T-cell (primary cell): Measurements from ENCODE around the gene RAD23A. TPM values are rescaled to one million over a fixed set of nuclear protein-coding genes. Genes with fewer than 3 reads are reported as not detected.

ENCODE experiments used
- ATAC-seq, 4 experiments: fragments of 200-7000 bp in 3 of 4; fragments of 150-1000 bp in 1 of 4; cut with Tn5 transposase; replicated peaks in 1 of 4; 1 replicate in 3 of 4; 2 replicates in 1 of 4; pipeline ENCODE4 v1.10.0; 2021; ENCODE audit warnings: moderate library complexity in 3 of 4, mild to moderate bottlenecking in 2 of 4, moderate number of reproducible peaks in 1 of 4
- CTCF ChIA-PET, 2 donors: fragments of 300-600 bp; sonication (Branson Sonifier 250); formaldehyde crosslinking; loops; one replicate each; lab custom pipeline; 2022; ENCODE audit warnings: antibody characterized with exemption in 2 of 2; lab: Charles Lee
- POLR2A ChIA-PET, 2 donors: fragments of 300-600 bp; sonication (Branson Sonifier 250); formaldehyde crosslinking; loops; one replicate each; lab custom pipeline; 2022; ENCODE audit warnings: antibody characterized with exemption in 2 of 2; lab: Charles Lee
- DNase-seq, 35 experiments: peaks; one replicate each; pipeline versions ENCODE4 v3.0.0 to v3.0.0-alpha.2; 2013 to 2023
- H3K27ac ChIP-seq: one replicate; pipeline ENCODE4 v1.5.1; 2013; ENCODE audit warnings: low read length
- H3K27me3 ChIP-seq, 2 experiments: replicated peaks in 1 of 2; 1 replicate in 1 of 2; 2 replicates in 1 of 2; pipeline versions ENCODE4 v1.6.1 to v1.7.0; 2013; ENCODE audit warnings: low read length in 1 of 2, mixed read lengths in 1 of 2; ENCODE audit not compliant: control insufficient read depth in 2 of 2, insufficient read depth in 2 of 2; ENCODE audit errors: extremely low read depth in 1 of 2
- H3K36me3 ChIP-seq, 2 donors: 1 replicate in 1 of 2; 2 replicates in 1 of 2; pipeline versions ENCODE4 v1.6.1 to v1.7.0; 2013; ENCODE audit warnings: low read length in 1 of 2; ENCODE audit not compliant: control insufficient read depth in 2 of 2, insufficient read depth in 1 of 2; ENCODE audit errors: extremely low read depth in 1 of 2
- H3K4me1 ChIP-seq, 2 experiments: 1 replicate in 1 of 2; 2 replicates in 1 of 2; pipeline versions ENCODE4 v1.6.1 to v1.7.0; 2013; ENCODE audit warnings: low read length in 2 of 2, mixed read lengths in 1 of 2; ENCODE audit not compliant: insufficient read depth in 2 of 2, control insufficient read depth in 1 of 2; ENCODE audit errors: extremely low read depth in 1 of 2
- H3K4me3 ChIP-seq, 2 donors: 1 replicate in 1 of 2; 2 replicates in 1 of 2; pipeline versions ENCODE4 v1.5.1 to v1.7.0; 2013; ENCODE audit warnings: mild to moderate bottlenecking in 2 of 2, low read length in 1 of 2, moderate library complexity in 1 of 2; ENCODE audit not compliant: control insufficient read depth in 1 of 2; ENCODE audit errors: extremely low read depth in 1 of 2
- H3K9me3 ChIP-seq: 2 replicates; pipeline ENCODE4 v1.7.0; 2013
- H3K27ac Mint-ChIP-seq, 2 donors: one replicate each; pipeline ENCODE4 v1.8.0; 2020 to 2021; ENCODE audit warnings: mild to moderate bottlenecking in 2 of 2, mixed read lengths in 2 of 2
- H3K27me3 Mint-ChIP-seq, 2 donors: one replicate each; pipeline ENCODE4 v1.8.0; 2021 to 2022; ENCODE audit warnings: mixed read lengths in 2 of 2
- H3K36me3 Mint-ChIP-seq: one replicate; pipeline ENCODE4 v1.8.0; 2021; ENCODE audit warnings: mixed read lengths
- H3K4me1 Mint-ChIP-seq, 3 donors: one replicate each; pipeline ENCODE4 v1.8.0; 2020 to 2022; ENCODE audit warnings: mixed read lengths in 3 of 3, mild to moderate bottlenecking in 1 of 3
- H3K4me3 Mint-ChIP-seq, 3 donors: one replicate each; pipeline ENCODE4 v1.8.0; 2020 to 2022; ENCODE audit warnings: mild to moderate bottlenecking in 3 of 3, mixed read lengths in 3 of 3, moderate library complexity in 3 of 3
- H3K9me3 Mint-ChIP-seq, 3 donors: one replicate each; pipeline ENCODE4 v1.8.0; 2020 to 2022; ENCODE audit warnings: mixed read lengths in 3 of 3
- WGBS: methylation state at CpG from one replicate; pipeline ENCODE4 v1.1.5; 2013; ENCODE audit warnings: missing lambda C conversion rate; ENCODE audit not compliant: insufficient coverage; 5-methylcytosine and 5-hydroxymethylcytosine counted together
- total RNA-seq, 35 experiments: library from RNA in 6 of 35; stranded (reverse) in 6 of 35; fragments of 120-200 nt in 1 of 35; gene quantifications; one replicate each; pipeline versions ENCODE4 v1.2.1 to v1.2.4 and lab custom pipeline; 2013 to 2026

RAD23A gene
- total RNA-seq, 5 donors from 2014 or later (not counting 1 experiment from before 2014, with no cell fraction given): 82.0 to 116 (median 104) TPM

DNA sequence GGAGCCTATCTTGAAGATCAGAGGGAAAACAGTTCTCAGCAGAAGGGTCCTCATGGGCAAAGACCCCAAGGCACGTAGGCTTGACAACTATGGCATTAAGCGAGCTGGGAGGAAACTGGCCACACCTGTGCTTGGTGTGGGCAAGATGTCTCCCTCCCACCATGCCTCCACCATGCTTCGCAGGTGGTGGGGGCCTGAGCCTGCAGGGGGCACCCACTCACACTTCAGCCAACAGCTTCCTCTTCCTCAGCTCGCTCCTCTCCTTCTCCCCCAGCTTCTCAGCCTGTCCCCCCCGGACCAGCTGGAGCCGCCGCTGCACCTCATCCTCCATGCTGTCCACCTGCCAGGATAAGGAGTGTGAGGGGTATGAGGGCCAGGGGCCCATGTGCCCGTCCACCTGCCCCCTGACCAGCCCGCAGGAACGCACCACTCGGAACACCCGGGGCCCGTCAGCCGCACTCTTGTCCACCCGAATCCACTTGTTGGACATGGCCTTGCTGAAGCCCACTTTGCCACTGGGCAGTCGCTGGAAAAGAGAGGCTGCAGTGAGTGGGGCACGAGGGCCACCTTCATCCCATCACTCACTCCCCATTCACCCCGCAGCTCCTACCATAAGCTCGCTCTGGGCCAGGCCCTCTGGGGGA lies 15.5 kb upstream of the RAD23A start:
- Histone ChIP-seq H3K4me3 (no peak overlapping the region), H3K4me1 (peaks cover 6 to 23% of the 10 kb centered on the region in 2 experiments), H3K9me3 (no peaks in the 10 kb centered on the region), H3K27ac (no peak overlapping the region), H3K27me3 (no peaks in the 10 kb centered on the region), H3K36me3 (peaks cover 9 to 49% of the 10 kb centered on the region in 2 donors)
- CTCF ChIA-PET: no interaction called here
- H3K9me3 Mint-ChIP-seq: no peaks in the 10 kb centered on the region
- 89% methylated on average over 14 of the region's 19 CpGs for whole genome bisulfite sequencing
- ATAC-seq (no peak), DNase-seq (no peak)
- H3K36me3 Mint-ChIP-seq: peaks cover 25% of the 10 kb centered on the region
- POLR2A ChIA-PET: no interaction called here
- no peak overlapping the region for H3K4me3 Mint-ChIP-seq
- no peak overlapping the region for H3K27ac Mint-ChIP-seq
- no peaks in the 10 kb centered on the region for H3K27me3 Mint-ChIP-seq
- peaks cover 19 to 26% (median 24%) of the 10 kb centered on the region in 3 donors for H3K4me1 Mint-ChIP-seq

GRCh38 chr19:12932392-12933286 lies 13.0 kb upstream of the RAD23A start:
- CTCF ChIA-PET: interaction anchor here (1.0 to 1.6 kb wide), 4 partner anchors 28 to 47 kb away, joined by 4 to 6 read pairs (median 4); no protein-coding TSS in a partner anchor
- H3K9me3 ChIP-seq: no peaks in the 10 kb centered on the region
- ATAC-seq: peak in 1 of 4 experiments; percentile 4
- no peaks in the 10 kb centered on the region for H3K27me3 Mint-ChIP-seq
- H3K27ac Mint-ChIP-seq: peak overlapping the region; percentile 77 to 89
- peaks cover 33 to 36% (median 33%) of the 10 kb centered on the region in 3 donors for H3K4me1 Mint-ChIP-seq
- peak overlapping the region; percentile 52 for H3K27ac ChIP-seq
- H3K27me3 ChIP-seq: no peaks in the 10 kb centered on the region
- peaks cover 6 to 31% of the 10 kb centered on the region in 2 donors for H3K36me3 ChIP-seq
- no peak for DNase-seq
- peak overlapping the region; percentile 86 to 96 for H3K4me3 ChIP-seq
- peaks cover 15% of the 10 kb centered on the region for H3K36me3 Mint-ChIP-seq
- peak overlapping the region; percentile 95 to 99 (median 98) for H3K4me3 Mint-ChIP-seq
- WGBS: 24% methylated on average over 14 of the region's 16 CpGs
- POLR2A ChIA-PET: interaction anchor here in 1 of 2 donors (0.6 to 1.1 kb wide), 2 partner anchors 10 to 254 kb away, joined by 4 to 6 read pairs; no protein-coding TSS in a partner anchor
- H3K4me1 ChIP-seq: peaks cover 20 to 39% of the 10 kb centered on the region in 2 experiments
- no peaks in the 10 kb centered on the region for H3K9me3 Mint-ChIP-seq

DNA sequence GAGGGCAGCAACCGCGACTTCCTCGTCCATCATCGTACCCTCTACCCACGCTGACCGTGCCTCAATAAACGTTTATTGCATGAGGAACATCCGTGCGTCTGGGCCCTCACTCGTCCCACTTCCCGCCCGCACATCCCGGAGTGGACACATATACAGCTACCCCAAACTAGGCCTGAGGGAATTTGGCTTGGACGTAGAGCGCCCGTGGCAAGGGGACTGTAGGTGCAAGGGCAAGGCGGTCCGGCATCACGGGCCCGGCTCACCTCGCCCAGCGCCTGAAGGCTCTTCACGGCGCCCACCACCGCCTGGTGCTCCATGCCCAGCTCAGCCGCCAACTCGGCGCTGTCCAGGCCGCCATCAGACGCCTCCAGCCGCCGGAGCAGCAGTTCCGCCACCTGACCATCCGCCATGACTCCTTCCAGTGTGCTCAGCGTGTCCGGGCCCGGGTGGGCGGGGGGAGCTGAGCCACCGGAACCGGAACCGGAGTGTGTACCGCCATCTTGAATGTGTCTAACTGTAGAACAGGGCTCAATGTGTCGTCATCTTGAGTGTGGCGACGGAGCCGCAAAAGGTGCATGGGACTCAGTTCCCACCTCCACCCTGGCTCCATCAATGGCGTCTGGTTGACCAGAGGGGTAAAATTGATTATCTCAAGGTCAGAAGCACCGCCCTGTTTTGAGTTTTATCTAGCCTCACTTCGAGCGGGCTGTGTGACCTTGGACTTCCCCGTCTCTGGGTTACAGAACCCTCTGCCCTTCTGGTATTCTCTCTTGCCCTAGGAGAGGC lies 12.2 kb upstream of the RAD23A start, which contains the start of gene FARSA:
TSS of gene FARSA (minus strand) at position 425 of the 786 bp plus-strand sequence. CDS start at position 410, 15 bp downstream.
- Histone ChIP-seq H3K4me3 (peak within 1 kb of the TSS; percentile 86 to 96), H3K36me3 (peaks cover 6 to 25% of the 10 kb centered on the region in 2 donors), H3K27me3 (no peaks in the 10 kb centered on the region), H3K9me3 (no peaks in the 10 kb centered on the region), H3K4me1 (peaks cover 23 to 44% of the 10 kb centered on the region in 2 experiments), H3K27ac (peak within 1 kb of the TSS; percentile 52)
- peak; percentile 71 to 92 (median 82) for DNase-seq
- H3K4me3 Mint-ChIP-seq: peak within 1 kb of the TSS; percentile 95 to 99 (median 98)
- WGBS: 6% methylated on average over 43 of the region's 51 CpGs
- peak within 1 kb of the TSS; percentile 87 to 89 for H3K27ac Mint-ChIP-seq
- H3K36me3 Mint-ChIP-seq: peaks cover 10% of the 10 kb centered on the region
- ChIA-PET POLR2A (interaction anchor here in 1 of 2 donors (0.6 to 1.1 kb wide), 3 partner anchors 9 to 255 kb away, joined by 3 to 6 read pairs (median 4); no protein-coding TSS in a partner anchor), CTCF (interaction anchor here (0.6 to 1.6 kb wide), 6 partner anchors 8 to 48 kb away, joined by 3 to 6 read pairs (median 4); partner anchors contain the start of gene GCDH (in 1 of the 2))
- peak; percentile 55 to 67 (median 65) for ATAC-seq
- H3K9me3 Mint-ChIP-seq: no peaks in the 10 kb centered on the region
- no peaks in the 10 kb centered on the region for H3K27me3 Mint-ChIP-seq
- H3K4me1 Mint-ChIP-seq: peaks cover 39 to 44% (median 39%) of the 10 kb centered on the region in 3 donors

DNA sequence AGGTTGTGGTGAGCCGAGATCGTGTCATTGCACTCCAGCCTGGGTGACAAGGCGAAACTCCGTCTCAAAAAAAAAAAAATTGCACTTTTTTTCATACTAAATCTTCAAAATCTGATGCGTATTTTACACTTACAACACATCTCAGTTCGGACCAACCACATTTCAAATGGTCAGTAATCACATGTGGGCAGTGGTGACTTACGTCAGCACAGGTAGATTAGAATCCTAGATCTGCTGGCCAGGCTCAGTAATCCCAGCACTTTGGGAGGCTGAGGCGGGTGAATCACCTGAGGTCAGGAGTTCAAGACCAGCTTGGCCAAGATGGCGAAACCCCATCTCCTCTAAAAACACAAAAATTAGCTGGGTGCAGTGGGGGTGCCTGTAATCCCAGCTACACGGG lies 10.6 kb upstream of the RAD23A start:
- Mint-ChIP-seq H3K27me3 (no peaks in the 10 kb centered on the region), H3K4me3 (no peak overlapping the region), H3K36me3 (peaks cover 13% of the 10 kb centered on the region), H3K27ac (no peak overlapping the region), H3K4me1 (peaks cover 52 to 55% (median 55%) of the 10 kb centered on the region in 3 donors), H3K9me3 (no peaks in the 10 kb centered on the region)
- H3K9me3 ChIP-seq: no peaks in the 10 kb centered on the region
- no peaks in the 10 kb centered on the region for H3K27me3 ChIP-seq
- DNase-seq (no peak), ATAC-seq (no peak)
- 98% methylated on average over 5 of the region's 10 CpGs for WGBS
- no peak overlapping the region for H3K27ac ChIP-seq
- H3K4me3 ChIP-seq: no peak overlapping the region
- POLR2A ChIA-PET: no interaction called here
- peaks cover 31 to 56% of the 10 kb centered on the region in 2 experiments for H3K4me1 ChIP-seq
- CTCF ChIA-PET: interaction anchor here in 1 of 2 donors (0.7 kb wide), 1 partner anchor 253 kb away, joined by 3 read pairs; the partner anchor contains the start of gene DHPS
- H3K36me3 ChIP-seq: peaks cover 5 to 18% of the 10 kb centered on the region in 2 donors

DNA sequence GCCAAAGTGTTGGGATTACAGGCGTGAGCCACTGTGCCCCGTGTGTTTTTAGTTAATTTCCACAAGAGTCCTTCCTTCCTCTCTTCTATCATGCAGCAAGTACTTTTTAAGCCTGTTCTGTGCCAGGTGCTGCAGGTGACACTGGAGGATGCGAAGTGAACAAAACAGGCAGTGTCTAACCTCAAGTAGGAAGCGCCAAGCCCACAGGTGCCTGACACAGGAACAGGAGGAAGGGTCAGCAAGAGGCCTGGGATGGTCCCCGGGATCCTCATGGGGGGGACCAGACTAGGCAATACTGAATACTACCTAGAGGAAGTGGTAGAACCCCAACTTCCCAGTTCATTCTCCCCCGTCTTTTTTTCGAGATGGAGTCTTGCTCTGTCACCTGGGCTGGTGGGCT lies 9.1 kb upstream of the RAD23A start:
- Mint-ChIP-seq H3K9me3 (no peaks in the 10 kb centered on the region), H3K27me3 (no peaks in the 10 kb centered on the region), H3K4me1 (peaks cover 65% of the 10 kb centered on the region in 3 donors), H3K36me3 (peaks cover 22% of the 10 kb centered on the region), H3K27ac (peak overlapping the region; percentile 4 to 55), H3K4me3 (peak overlapping the region in 1 of 3 donors; percentile 99)
- H3K27me3 ChIP-seq: no peaks in the 10 kb centered on the region
- DNase-seq (no peak), ATAC-seq (no peak)
- WGBS: 70% methylated on average over 2 of the region's 7 CpGs
- H3K4me3 ChIP-seq: no peak overlapping the region
- H3K36me3 ChIP-seq: peaks cover 7 to 23% of the 10 kb centered on the region in 2 donors
- peaks cover 33 to 69% of the 10 kb centered on the region in 2 experiments for H3K4me1 ChIP-seq
- CTCF ChIA-PET: no interaction called here
- no peaks in the 10 kb centered on the region for H3K9me3 ChIP-seq
- H3K27ac ChIP-seq: no peak overlapping the region
- POLR2A ChIA-PET: no interaction called here
